DOHH2 (cell line): ENCODE data around the gene PHLDB2.

Source experiments
- H3F3A ChIP-seq: fragments of 200-600 bp; sonication (generic), shearing (Covaris generic); 2 replicates; pipeline ENCODE4 v1.6.0; 2016; ENCODE audit warnings: antibody characterized with exemption, mild to moderate bottlenecking; ENCODE audit not compliant: control insufficient read depth, insufficient read depth
- H3K27ac ChIP-seq: fragments of 200-600 bp; sonication (generic); 2 replicates; pipeline ENCODE4 v1.5.1; 2014; ENCODE audit warnings: low read depth, mild to moderate bottlenecking, low read length, moderate library complexity
- H3K27me3 ChIP-seq: fragments of 200-600 bp; sonication (generic); 2 replicates; pipeline ENCODE4 v1.6.1; 2014; ENCODE audit warnings: mild to moderate bottlenecking, low read length, mixed read lengths; ENCODE audit not compliant: control insufficient read depth
- H3K36me3 ChIP-seq: fragments of 200-600 bp; sonication (generic); 2 replicates; pipeline ENCODE4 v1.6.1; 2014; ENCODE audit warnings: mild to moderate bottlenecking, low read length, moderate library complexity, mixed read lengths; ENCODE audit not compliant: control insufficient read depth
- H3K4me1 ChIP-seq: fragments of 200-600 bp; sonication (generic); 2 replicates; pipeline ENCODE4 v1.6.1; 2014; ENCODE audit warnings: mild to moderate bottlenecking, low read length, mixed read lengths; ENCODE audit not compliant: control insufficient read depth
- H3K4me2 ChIP-seq: fragments of 200-600 bp; sonication (generic); 2 replicates; pipeline ENCODE4 v1.6.0; 2014; ENCODE audit warnings: mild to moderate bottlenecking, low read length, moderate library complexity
- H3K4me3 ChIP-seq: fragments of 200-600 bp; sonication (generic); 2 replicates; pipeline ENCODE4 v1.5.1; 2014; ENCODE audit warnings: mild to moderate bottlenecking, low read length, mixed read lengths
- H3K79me2 ChIP-seq: fragments of 200-600 bp; sonication (generic); 2 replicates; pipeline ENCODE4 v1.6.1; 2014; ENCODE audit warnings: mild to moderate bottlenecking, low read length, mixed read lengths; ENCODE audit not compliant: control insufficient read depth
- H3K9me2 ChIP-seq: fragments of 200-600 bp; sonication (generic); replicated peaks from 2 replicates; pipeline ENCODE4 v1.6.1; 2014; ENCODE audit warnings: mild to moderate bottlenecking, low read length, mixed read lengths; ENCODE audit not compliant: control insufficient read depth
- H3K9me3 ChIP-seq: fragments of 200-600 bp; sonication (generic); 2 replicates; pipeline ENCODE4 v1.6.1; 2014; ENCODE audit warnings: antibody characterized with exemption, low read length, mixed read lengths; ENCODE audit not compliant: control insufficient read depth, insufficient read depth
- H4K20me1 ChIP-seq: fragments of 200-600 bp; sonication (generic); 2 replicates; pipeline ENCODE4 v1.6.0; 2014; ENCODE audit warnings: low read depth, mild to moderate bottlenecking, antibody characterized with exemption, low read length, moderate library complexity; ENCODE audit not compliant: control insufficient read depth, insufficient read depth
- CTCF ChIP-seq: fragments of 200-600 bp; sonication (generic); IDR thresholded peaks from one replicate; pipeline ENCODE4 v1.5.1; 2014; ENCODE audit warnings: antibody characterized with exemption, mild to moderate bottlenecking, low read depth, low read length; ENCODE audit not compliant: poor library complexity, severe bottlenecking
- EZH2phosphoT487 ChIP-seq: fragments of 200-600 bp; sonication (generic); IDR thresholded peaks from 2 replicates; pipeline ENCODE4 v1.6.1; 2017; ENCODE audit warnings: borderline replicate concordance, mild to moderate bottlenecking, antibody characterized with exemption, low read length, moderate library complexity, mixed read lengths

Gene PHLDB2

DNA sequence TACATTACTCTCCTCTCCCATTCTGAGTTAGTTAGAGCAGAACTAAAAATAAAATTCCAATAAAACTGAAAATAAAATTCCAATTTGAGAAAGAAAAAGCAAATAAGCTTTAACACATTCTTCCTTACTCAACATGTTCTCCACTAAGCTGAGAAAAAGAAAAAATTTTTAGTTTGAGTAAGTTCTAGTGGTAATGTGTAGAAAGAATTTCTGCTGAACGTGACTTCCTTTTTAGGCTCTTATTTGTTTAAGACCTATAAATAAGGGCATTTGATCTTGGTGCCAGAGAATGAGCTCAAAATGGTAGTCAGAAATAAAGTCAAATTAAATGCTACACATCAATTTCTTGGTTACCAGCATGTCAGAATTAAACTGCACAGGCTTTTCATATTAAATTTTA, 62.1 kb downstream of the PHLDB2 start:
- no peaks in the 10 kb centered on the region for H3F3A ChIP-seq
- peaks cover 15% of the 10 kb centered on the region; the same call in 1 of the 2 replicates for H3K27me3 ChIP-seq
- H3K36me3 ChIP-seq: no peaks in the 10 kb centered on the region
- H3K9me3 ChIP-seq: no peaks in the 10 kb centered on the region
- H3K27ac ChIP-seq: no peak overlapping the region
- no peak overlapping the region for H3K4me2 ChIP-seq
- H3K4me3 ChIP-seq: no peak overlapping the region
- no peaks in the 10 kb centered on the region for H4K20me1 ChIP-seq
- H3K79me2 ChIP-seq: no peaks in the 10 kb centered on the region
- no peaks in the 10 kb centered on the region for H3K4me1 ChIP-seq
- H3K9me2 ChIP-seq: no peaks in the 10 kb centered on the region
- TF ChIP-seq EZH2phosphoT487: no peak
- TF ChIP-seq CTCF: no peak

DNA sequence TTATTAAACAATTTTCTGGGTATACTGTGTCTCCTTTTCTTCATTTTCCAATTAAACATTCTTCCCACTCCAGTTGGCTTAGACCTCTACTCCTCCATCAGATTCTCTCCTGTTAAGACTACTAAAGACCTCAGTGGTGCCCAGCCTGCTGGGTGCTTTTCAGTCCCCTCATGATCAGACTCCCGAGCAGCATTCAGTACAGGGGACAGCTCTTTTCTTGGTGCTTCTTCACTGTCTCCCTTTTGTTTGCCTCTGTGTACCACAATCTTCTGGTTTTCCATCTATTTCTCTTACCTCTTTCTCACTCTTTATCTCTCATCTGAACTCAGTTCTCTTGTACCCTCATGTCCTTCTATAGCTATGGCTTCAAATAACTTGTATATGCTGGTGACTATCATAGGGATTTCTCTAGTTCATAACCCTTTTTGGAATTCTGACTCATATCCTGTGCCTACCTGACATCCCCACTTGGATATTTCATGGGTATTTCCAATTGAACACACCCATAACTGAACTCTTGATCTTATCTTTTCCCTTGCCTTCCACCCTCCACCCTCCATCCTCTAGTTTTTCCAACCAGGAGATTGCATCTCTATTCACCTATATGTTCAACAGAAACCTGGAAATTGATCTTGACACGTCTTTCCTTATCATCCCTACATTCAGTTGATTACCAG, 64.2 kb downstream of the PHLDB2 start:
- Histone ChIP-seq H3K4me2 (no peak overlapping the region), H3K79me2 (no peaks in the 10 kb centered on the region), H3K4me3 (no peak overlapping the region), H4K20me1 (no peaks in the 10 kb centered on the region), H3K27me3 (peaks cover 12% of the 10 kb centered on the region; the same call in 1 of the 2 replicates), H3K9me3 (no peaks in the 10 kb centered on the region), H3K4me1 (no peaks in the 10 kb centered on the region), H3K27ac (no peak overlapping the region), H3F3A (no peaks in the 10 kb centered on the region), H3K9me2 (no peaks in the 10 kb centered on the region), H3K36me3 (no peaks in the 10 kb centered on the region)
- TF ChIP-seq EZH2phosphoT487 (no peak), CTCF (no peak)

- no peak overlapping the region for H3K4me2 ChIP-seq
- H3K9me3 ChIP-seq: no peaks in the 10 kb centered on the region
- H3K27me3 ChIP-seq: peaks cover 6% of the 10 kb centered on the region; the same call in 1 of the 2 replicates
- no peaks in the 10 kb centered on the region for H4K20me1 ChIP-seq
- TF ChIP-seq CTCF (no peak), EZH2phosphoT487 (no peak)
- no peak overlapping the region for H3K27ac ChIP-seq
- H3K9me2 ChIP-seq: no peaks in the 10 kb centered on the region
- no peaks in the 10 kb centered on the region for H3K36me3 ChIP-seq
- H3K4me1 ChIP-seq: no peaks in the 10 kb centered on the region
- H3F3A ChIP-seq: no peaks in the 10 kb centered on the region
- no peaks in the 10 kb centered on the region for H3K79me2 ChIP-seq
- no peak overlapping the region for H3K4me3 ChIP-seq
Measured at GRCh38 chr3:111923806-111924205, 64.7 kb downstream of the PHLDB2 start.
